ENCODE results near the gene PTPRO.
A peak's percentile ranks its signal among the peaks of the same experiment; 100 is the strongest.

The PTPRO gene

DNA sequence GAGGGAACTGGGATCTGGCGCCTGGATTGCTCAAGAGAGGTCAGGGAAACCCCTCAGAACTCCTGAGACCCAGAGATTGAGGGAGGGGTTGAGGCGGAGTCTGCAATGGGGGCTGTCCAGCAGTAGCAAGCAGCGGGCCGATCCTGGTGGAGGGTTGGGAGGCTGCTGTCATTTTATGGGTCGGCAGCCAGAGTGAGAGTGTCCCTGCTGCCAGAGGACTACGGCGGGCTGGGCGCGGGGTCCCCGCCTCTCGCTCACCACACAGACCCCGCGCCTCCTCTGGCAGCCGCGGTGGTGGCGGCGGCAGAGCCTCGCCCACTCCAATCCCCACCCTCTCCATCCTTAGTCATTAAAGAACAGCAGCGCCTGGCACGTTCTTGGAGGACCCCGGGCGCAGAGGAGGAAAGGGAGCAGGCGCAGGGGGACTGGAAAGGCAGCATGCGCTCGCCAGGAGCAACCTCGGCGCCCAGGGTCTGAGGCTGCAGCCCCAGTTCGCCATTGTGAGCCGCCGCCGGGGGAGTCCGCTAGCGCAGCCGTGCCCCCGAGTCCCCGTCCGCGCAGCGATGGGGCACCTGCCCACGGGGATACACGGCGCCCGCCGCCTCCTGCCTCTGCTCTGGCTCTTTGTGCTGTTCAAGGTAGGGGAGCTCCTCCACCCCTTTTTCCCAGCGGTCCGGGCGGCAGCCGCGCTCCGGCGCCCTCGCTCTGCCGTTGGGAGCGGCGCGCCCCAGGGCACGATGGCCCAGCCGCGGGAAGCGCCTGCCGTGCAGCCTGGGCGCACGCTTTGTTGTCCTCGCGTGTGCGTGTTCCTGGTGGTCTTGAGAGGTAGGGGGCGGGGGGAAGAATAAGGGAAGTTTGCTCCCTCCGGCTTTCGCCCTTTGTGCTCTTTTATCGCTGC is at the start of gene PTPRO:
PTPRO (plus strand) TSS at position 345 of the 898 bp plus-strand sequence.
- Histone ChIP-seq H3K27ac (ENCODE audit: low read depth, low read length) (no peak within 1 kb of the TSS), H3K9me3 (ENCODE audit: control insufficient read depth in 1 of 2, low read length in 2 of 2) (no peaks in the 10 kb centered on the region), H3K4me1 (ENCODE audit: control insufficient read depth in 1 of 2, insufficient read depth in 2 of 2, low read length in 2 of 2) (no peaks in the 10 kb centered on the region), H3K27me3 (ENCODE audit: control insufficient read depth in 1 of 2, insufficient read depth in 2 of 2, low read length in 2 of 2) (peaks cover 0 to 13% of the 10 kb centered on the region in 2 donors), H3K4me3 (ENCODE audit: low read depth in 1 of 2, low read length in 2 of 2) (peak within 1 kb of the TSS; percentile 12 to 41), H3K36me3 (ENCODE audit: control insufficient read depth in 1 of 2, insufficient read depth in 2 of 2, low read length in 2 of 2) (no peaks in the 10 kb centered on the region), H3K9ac (ENCODE audit: low read depth in 1 of 2, low read length in 2 of 2) (no peak within 1 kb of the TSS)

DNA sequence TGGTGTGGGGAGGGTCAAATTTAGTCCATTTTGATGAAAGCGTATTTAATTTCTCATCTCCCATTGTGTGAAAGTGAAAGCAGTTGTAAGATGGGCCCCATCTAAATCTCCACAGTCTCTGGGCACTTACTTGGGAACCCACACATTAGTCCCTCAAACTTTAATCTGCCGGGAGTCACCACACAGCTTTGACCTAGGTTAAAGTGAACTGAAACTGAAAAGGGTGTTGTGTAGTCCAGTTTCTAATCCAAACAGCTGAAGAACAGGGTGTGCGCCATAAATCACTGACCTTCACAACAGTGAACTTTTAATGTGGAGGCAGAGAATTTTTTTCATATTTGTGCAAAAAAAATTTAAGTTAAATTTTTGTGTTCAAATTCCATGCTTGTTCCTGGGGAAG is 48.4 kb upstream of the PTPRO start:
- no peaks in the 10 kb centered on the region for H3K36me3 ChIP-seq (ENCODE audit: control insufficient read depth in 1 of 2, insufficient read depth in 2 of 2, low read length in 2 of 2)
- no peaks in the 10 kb centered on the region for H3K9me3 ChIP-seq (ENCODE audit: control insufficient read depth in 1 of 2, low read length in 2 of 2)
- no peaks in the 10 kb centered on the region for H3K4me1 ChIP-seq (ENCODE audit: control insufficient read depth in 1 of 2, insufficient read depth in 2 of 2, low read length in 2 of 2)
- no peak overlapping the region for H3K9ac ChIP-seq (ENCODE audit: low read depth in 1 of 2, low read length in 2 of 2)
- no peaks in the 10 kb centered on the region for H3K27me3 ChIP-seq (ENCODE audit: control insufficient read depth in 1 of 2, insufficient read depth in 2 of 2, low read length in 2 of 2)
- H3K27ac ChIP-seq (ENCODE audit: low read depth, low read length) = no peak overlapping the region
- no peak overlapping the region for H3K4me3 ChIP-seq (ENCODE audit: low read depth in 1 of 2, low read length in 2 of 2)

DNA sequence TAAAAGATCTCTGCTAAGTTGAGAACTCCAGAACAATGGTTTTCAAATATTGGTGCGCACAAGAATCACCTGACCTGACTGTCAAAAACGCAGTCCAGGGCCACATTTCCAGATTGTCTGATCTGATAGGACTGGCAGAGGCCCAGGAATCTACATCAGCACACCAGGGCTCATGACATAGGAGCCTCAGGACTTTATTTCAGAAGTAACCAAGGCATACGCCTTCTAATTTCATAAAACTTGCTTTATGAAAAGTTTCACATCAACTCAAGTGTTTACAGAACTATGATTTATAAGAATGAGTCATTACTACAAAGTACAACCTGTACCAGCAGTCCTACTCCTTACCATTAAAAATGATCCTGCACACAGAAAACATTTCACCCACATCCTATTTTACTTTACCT is 47.7 kb upstream of the PTPRO start:
- H3K27ac ChIP-seq (ENCODE audit: low read depth, low read length) = no peak overlapping the region
- H3K4me1 ChIP-seq (ENCODE audit: control insufficient read depth in 1 of 2, insufficient read depth in 2 of 2, low read length in 2 of 2) = peaks cover 0 to 4% of the 10 kb centered on the region in 2 donors
- H3K9me3 ChIP-seq (ENCODE audit: control insufficient read depth in 1 of 2, low read length in 2 of 2) = no peaks in the 10 kb centered on the region
- H3K4me3 ChIP-seq (ENCODE audit: low read depth in 1 of 2, low read length in 2 of 2) = no peak overlapping the region
- H3K36me3 ChIP-seq (ENCODE audit: control insufficient read depth in 1 of 2, insufficient read depth in 2 of 2, low read length in 2 of 2) = no peaks in the 10 kb centered on the region
- no peak overlapping the region for H3K9ac ChIP-seq (ENCODE audit: low read depth in 1 of 2, low read length in 2 of 2)
- H3K27me3 ChIP-seq (ENCODE audit: control insufficient read depth in 1 of 2, insufficient read depth in 2 of 2, low read length in 2 of 2) = no peaks in the 10 kb centered on the region

DNA sequence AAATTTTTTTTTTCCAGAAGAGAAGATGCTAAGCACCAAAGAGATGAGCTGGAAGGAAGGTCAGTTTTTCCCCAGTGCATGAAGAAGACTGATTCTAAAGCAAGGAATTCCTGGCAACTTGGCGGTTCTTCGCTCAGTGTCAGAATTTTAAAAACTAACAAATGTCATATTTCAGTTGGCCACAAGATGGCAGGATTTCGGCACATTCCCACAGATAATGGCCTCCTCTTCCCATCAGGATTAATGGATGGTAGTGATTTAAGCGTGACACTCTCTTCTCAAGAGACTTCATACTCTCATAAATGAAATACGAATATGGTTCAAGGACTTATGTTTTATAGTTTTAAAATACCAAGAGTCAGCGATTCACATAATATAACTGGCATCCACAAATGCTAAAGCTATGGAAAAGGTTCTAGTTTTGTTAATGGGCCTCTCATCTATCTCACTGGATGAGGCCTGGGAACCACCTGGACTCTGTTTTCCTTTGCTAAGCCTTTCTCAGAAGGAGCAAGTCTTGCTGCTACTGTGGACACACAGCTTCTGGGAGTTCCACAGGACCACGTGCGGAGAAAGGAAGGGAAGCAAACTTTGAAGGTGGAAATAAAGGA is 46.1 kb upstream of the PTPRO start:
- Histone ChIP-seq H3K27ac (ENCODE audit: low read depth, low read length) (no peak overlapping the region), H3K36me3 (ENCODE audit: control insufficient read depth in 1 of 2, insufficient read depth in 2 of 2, low read length in 2 of 2) (no peaks in the 10 kb centered on the region), H3K9me3 (ENCODE audit: control insufficient read depth in 1 of 2, low read length in 2 of 2) (no peaks in the 10 kb centered on the region), H3K9ac (ENCODE audit: low read depth in 1 of 2, low read length in 2 of 2) (no peak overlapping the region), H3K4me3 (ENCODE audit: low read depth in 1 of 2, low read length in 2 of 2) (no peak overlapping the region), H3K27me3 (ENCODE audit: control insufficient read depth in 1 of 2, insufficient read depth in 2 of 2, low read length in 2 of 2) (no peaks in the 10 kb centered on the region), H3K4me1 (ENCODE audit: control insufficient read depth in 1 of 2, insufficient read depth in 2 of 2, low read length in 2 of 2) (peaks cover 0 to 5% of the 10 kb centered on the region in 2 donors)

DNA sequence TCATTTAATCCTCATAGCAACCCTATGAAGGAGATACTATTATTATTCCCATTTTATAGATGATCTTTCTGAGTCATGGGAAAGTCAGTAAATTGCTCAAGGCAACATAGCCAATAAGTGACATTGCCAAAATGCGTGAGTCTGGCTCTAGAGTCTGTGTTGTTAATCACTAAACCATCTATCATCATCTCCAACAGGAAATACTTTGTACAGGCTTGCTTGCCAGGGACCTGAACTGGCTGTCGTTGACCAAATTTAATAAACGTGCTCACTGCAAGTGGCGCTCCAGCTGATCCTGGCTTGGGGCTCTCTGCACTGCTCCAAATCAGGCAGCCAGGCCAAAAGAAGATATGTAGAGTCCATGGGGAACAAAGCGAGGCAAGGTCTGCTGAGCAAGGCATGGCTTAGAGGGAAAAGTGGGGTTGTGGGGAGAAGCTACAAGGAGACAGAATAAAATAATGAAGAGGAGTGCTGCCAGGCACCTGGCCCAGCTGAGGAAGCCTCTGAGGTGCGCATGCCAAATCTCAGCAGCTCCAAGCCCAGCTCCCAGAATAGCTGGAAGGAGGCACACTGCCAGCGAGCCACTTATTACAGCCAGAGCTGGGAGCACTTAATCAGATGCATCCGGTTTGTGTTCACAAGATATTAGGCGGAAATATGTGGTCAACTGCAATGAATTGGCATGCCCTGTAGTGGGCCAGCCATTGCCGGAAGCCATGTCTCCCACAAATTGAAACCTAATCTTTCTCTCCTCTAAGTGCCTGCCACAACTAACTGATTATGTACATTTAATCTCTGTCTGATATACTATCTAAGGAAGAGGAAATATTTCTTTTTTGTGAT is 43.3 kb upstream of the PTPRO start:
- Histone ChIP-seq H3K27me3 (ENCODE audit: control insufficient read depth in 1 of 2, insufficient read depth in 2 of 2, low read length in 2 of 2) (no peaks in the 10 kb centered on the region), H3K27ac (ENCODE audit: low read depth, low read length) (no peak overlapping the region), H3K4me1 (ENCODE audit: control insufficient read depth in 1 of 2, insufficient read depth in 2 of 2, low read length in 2 of 2) (peaks cover 0 to 5% of the 10 kb centered on the region in 2 donors), H3K9ac (ENCODE audit: low read depth in 1 of 2, low read length in 2 of 2) (no peak overlapping the region), H3K9me3 (ENCODE audit: control insufficient read depth in 1 of 2, low read length in 2 of 2) (no peaks in the 10 kb centered on the region), H3K36me3 (ENCODE audit: control insufficient read depth in 1 of 2, insufficient read depth in 2 of 2, low read length in 2 of 2) (no peaks in the 10 kb centered on the region), H3K4me3 (ENCODE audit: low read depth in 1 of 2, low read length in 2 of 2) (no peak overlapping the region)

DNA sequence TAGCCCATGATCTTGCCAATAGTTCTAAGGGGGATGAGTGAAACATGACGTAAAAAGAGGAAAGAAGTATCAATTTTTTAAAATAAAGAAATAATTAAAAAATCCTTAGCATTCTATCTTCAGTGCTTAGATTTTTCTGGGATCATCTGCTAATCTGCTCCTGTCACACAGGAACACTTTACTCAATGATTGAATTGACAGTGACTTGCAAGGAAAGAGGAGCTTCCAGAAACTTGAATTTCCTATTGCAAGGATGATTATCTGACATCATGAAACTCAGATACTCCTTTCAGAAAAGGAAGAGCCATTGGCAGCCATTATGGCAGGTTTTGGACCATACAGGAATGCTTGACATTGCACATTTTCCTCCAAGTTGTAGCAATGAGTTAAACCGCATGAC is 41.4 kb upstream of the PTPRO start:
- H3K36me3 ChIP-seq (ENCODE audit: control insufficient read depth in 1 of 2, insufficient read depth in 2 of 2, low read length in 2 of 2) = no peaks in the 10 kb centered on the region
- H3K9me3 ChIP-seq (ENCODE audit: control insufficient read depth in 1 of 2, low read length in 2 of 2) = no peaks in the 10 kb centered on the region
- H3K4me3 ChIP-seq (ENCODE audit: low read depth in 1 of 2, low read length in 2 of 2) = no peak overlapping the region
- H3K9ac ChIP-seq (ENCODE audit: low read depth in 1 of 2, low read length in 2 of 2) = no peak overlapping the region
- H3K4me1 ChIP-seq (ENCODE audit: control insufficient read depth in 1 of 2, insufficient read depth in 2 of 2, low read length in 2 of 2) = peaks cover 0 to 5% of the 10 kb centered on the region in 2 donors
- H3K27me3 ChIP-seq (ENCODE audit: control insufficient read depth in 1 of 2, insufficient read depth in 2 of 2, low read length in 2 of 2) = no peaks in the 10 kb centered on the region
- no peak overlapping the region for H3K27ac ChIP-seq (ENCODE audit: low read depth, low read length)

DNA sequence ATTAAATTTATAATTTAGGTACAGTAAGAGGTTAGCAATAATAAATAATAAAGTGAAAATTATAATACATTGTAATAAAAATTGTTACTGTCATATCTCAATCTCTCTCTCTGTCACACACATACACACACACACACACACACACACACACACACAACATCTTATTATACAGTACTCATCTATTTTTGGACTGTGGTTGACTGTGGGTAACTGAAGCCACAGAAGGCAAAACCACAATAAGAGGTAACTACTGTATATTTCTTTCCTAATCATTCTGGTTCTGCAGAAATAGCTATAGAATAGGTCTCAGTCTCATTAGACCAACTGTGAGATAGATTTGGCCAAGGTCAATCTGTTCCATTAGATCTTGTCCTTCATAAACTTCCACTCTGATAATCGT is 33.1 kb upstream of the PTPRO start:
- H3K9ac ChIP-seq (ENCODE audit: low read depth in 1 of 2, low read length in 2 of 2) = no peak overlapping the region
- H3K27ac ChIP-seq (ENCODE audit: low read depth, low read length) = no peak overlapping the region
- no peaks in the 10 kb centered on the region for H3K9me3 ChIP-seq (ENCODE audit: control insufficient read depth in 1 of 2, low read length in 2 of 2)
- no peaks in the 10 kb centered on the region for H3K36me3 ChIP-seq (ENCODE audit: control insufficient read depth in 1 of 2, insufficient read depth in 2 of 2, low read length in 2 of 2)
- H3K4me3 ChIP-seq (ENCODE audit: low read depth in 1 of 2, low read length in 2 of 2) = no peak overlapping the region
- H3K27me3 ChIP-seq (ENCODE audit: control insufficient read depth in 1 of 2, insufficient read depth in 2 of 2, low read length in 2 of 2) = no peaks in the 10 kb centered on the region
- H3K4me1 ChIP-seq (ENCODE audit: control insufficient read depth in 1 of 2, insufficient read depth in 2 of 2, low read length in 2 of 2) = peaks cover 0 to 4% of the 10 kb centered on the region in 2 donors

DNA sequence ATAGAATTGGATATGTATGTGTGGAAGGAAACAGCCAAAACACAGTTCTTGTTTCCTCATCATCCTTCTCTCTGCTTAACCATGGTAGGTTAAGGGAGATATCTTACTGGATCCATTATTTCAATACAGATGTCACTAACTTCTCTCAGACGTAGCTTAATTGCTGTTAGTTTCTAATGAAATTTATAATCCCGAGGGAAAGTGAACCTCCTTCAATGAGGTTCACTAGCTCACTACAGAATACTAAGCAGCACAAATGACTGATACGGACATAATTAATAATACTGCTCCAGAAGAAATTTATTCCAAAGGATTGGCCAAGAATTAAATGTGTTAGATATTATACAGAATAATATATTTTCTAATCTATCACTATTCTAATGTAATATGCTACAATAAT is 28.6 kb upstream of the PTPRO start:
- Histone ChIP-seq H3K9ac (ENCODE audit: low read depth in 1 of 2, low read length in 2 of 2) (no peak overlapping the region), H3K36me3 (ENCODE audit: control insufficient read depth in 1 of 2, insufficient read depth in 2 of 2, low read length in 2 of 2) (no peaks in the 10 kb centered on the region), H3K9me3 (ENCODE audit: control insufficient read depth in 1 of 2, low read length in 2 of 2) (no peaks in the 10 kb centered on the region), H3K4me1 (ENCODE audit: control insufficient read depth in 1 of 2, insufficient read depth in 2 of 2, low read length in 2 of 2) (no peaks in the 10 kb centered on the region), H3K27ac (ENCODE audit: low read depth, low read length) (no peak overlapping the region), H3K27me3 (ENCODE audit: control insufficient read depth in 1 of 2, insufficient read depth in 2 of 2, low read length in 2 of 2) (no peaks in the 10 kb centered on the region), H3K4me3 (ENCODE audit: low read depth in 1 of 2, low read length in 2 of 2) (no peak overlapping the region)

DNA sequence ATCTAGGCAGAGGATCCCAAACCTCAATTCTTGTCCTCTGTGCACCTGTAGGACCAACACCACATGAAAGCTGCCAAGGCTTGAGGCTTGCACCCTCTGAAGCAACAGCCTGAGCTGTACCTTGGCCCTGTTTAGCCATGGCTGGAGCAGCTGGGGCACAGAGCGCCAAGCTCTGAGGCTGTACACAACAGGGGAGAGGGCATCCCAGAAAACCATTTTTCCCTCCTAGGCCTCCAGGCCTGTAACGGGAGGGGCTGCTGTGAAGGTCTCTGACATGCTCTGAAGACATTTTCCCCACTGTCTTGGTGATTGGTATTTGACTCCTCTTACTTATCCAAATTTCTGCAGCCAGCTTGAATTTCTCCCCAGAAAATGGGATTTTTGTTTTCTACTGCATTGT is 22.4 kb upstream of the PTPRO start:
- H3K36me3 ChIP-seq (ENCODE audit: control insufficient read depth in 1 of 2, insufficient read depth in 2 of 2, low read length in 2 of 2) = no peaks in the 10 kb centered on the region
- H3K9ac ChIP-seq (ENCODE audit: low read depth in 1 of 2, low read length in 2 of 2) = no peak overlapping the region
- H3K9me3 ChIP-seq (ENCODE audit: control insufficient read depth in 1 of 2, low read length in 2 of 2) = no peaks in the 10 kb centered on the region

DNA sequence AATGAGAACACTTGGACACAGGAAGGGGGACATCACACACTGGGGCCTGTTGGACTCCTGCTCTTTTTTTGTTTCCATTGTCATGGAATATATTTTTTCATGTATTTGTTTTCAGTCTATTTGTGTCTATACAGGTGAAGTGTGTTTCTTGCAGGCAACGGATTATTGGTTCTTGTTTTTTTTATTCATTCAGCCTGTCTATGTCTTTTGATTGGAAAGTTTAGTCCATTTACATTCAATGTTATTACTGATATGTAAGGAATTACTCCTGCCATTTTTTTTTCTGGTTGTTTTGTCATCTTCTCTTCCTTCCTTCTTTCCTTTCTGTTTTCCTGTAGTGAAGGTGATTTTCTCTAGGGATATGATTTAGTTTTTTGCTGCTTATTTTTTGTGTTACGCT is 18.0 kb upstream of the PTPRO start:
- H3K4me3 ChIP-seq (ENCODE audit: low read depth in 1 of 2, low read length in 2 of 2) = no peak overlapping the region
- H3K36me3 ChIP-seq (ENCODE audit: control insufficient read depth in 1 of 2, insufficient read depth in 2 of 2, low read length in 2 of 2) = no peaks in the 10 kb centered on the region
- no peak overlapping the region for H3K9ac ChIP-seq (ENCODE audit: low read depth in 1 of 2, low read length in 2 of 2)
- no peak overlapping the region for H3K27ac ChIP-seq (ENCODE audit: low read depth, low read length)
- no peaks in the 10 kb centered on the region for H3K4me1 ChIP-seq (ENCODE audit: control insufficient read depth in 1 of 2, insufficient read depth in 2 of 2, low read length in 2 of 2)
- H3K9me3 ChIP-seq (ENCODE audit: control insufficient read depth in 1 of 2, low read length in 2 of 2) = no peaks in the 10 kb centered on the region
- H3K27me3 ChIP-seq (ENCODE audit: control insufficient read depth in 1 of 2, insufficient read depth in 2 of 2, low read length in 2 of 2) = no peaks in the 10 kb centered on the region

More for the DNA sequence above, 22.4 kb upstream of the PTPRO start:
- H3K27ac ChIP-seq (ENCODE audit: low read depth, low read length) = no peak overlapping the region
- no peak overlapping the region for H3K4me3 ChIP-seq (ENCODE audit: low read depth in 1 of 2, low read length in 2 of 2)
- no peaks in the 10 kb centered on the region for H3K27me3 ChIP-seq (ENCODE audit: control insufficient read depth in 1 of 2, insufficient read depth in 2 of 2, low read length in 2 of 2)
- no peaks in the 10 kb centered on the region for H3K4me1 ChIP-seq (ENCODE audit: control insufficient read depth in 1 of 2, insufficient read depth in 2 of 2, low read length in 2 of 2)

Measured in duodenal mucosa (tissue), 2 donors.